NCI-H748 (cell line): Measurements from ENCODE around the gene LMF1.

ENCODE experiments used
- DNase-seq: peaks from one replicate; lab custom pipeline; 2025; ENCODE audit not compliant: unreplicated experiment; lab: John Stamatoyannopoulos, UW

The LMF1 gene

GRCh38 chr16:970766-971581, at the start of gene LMF1:
Gene LMF1 (minus strand): TSS chr16:970984. CDS start chr16:970980, 4 bp downstream.
- DNase-seq = peak; percentile 84

- no peak for DNase-seq
Observed at GRCh38 chr16:1020091-1020399, 49.3 kb upstream of the LMF1 start.

DNA sequence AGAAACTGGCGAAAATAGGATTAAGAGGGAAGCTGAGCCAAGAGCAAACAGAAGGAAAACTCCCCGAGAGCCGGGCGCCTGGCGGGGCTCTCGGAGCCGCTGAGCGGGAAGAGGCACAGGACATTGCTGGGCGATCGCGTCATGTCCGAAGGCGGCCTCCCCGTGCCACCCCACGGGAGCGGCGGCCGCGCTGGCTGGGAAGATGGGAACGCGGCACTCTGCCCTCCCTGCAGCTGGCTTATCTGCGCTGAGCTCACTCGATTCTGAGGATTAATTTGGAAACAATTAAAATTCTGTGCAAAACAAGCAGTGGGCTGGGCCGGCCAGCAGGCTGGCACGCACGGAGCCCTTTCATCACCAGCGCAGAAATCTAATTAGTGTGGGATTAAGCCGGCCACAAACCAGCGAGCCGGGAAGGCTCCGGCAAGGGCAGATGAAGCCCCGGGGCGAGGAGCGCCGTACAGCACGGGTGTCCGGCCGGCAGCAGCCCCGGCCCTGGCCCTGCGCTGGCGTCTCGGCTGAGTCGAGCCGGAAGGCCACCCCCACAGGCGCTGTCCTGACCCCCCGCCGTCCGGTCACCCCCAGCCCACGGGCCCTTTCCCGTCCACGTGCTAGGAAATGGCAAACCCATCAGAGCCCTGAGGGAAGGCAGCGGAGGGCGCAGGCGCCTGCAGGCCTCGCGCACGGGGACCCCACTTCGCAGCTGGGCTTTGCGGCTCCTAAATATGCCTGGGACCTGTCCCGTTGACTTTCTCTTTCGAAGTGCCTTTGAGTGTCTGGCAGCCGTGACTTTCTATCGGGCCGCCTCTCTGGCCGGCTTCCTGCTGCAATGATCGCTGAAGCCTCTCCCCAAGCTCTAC, 48.7 kb upstream of the LMF1 start:
- DNase-seq = peak; percentile 16

- no peak for DNase-seq
Observed at GRCh38 chr16:1018447-1019198, 47.8 kb upstream of the LMF1 start.

GRCh38 chr16:1014771-1015495, 44.1 kb upstream of the LMF1 start:
- no peak for DNase-seq

GRCh38 chr16:1014221-1014620, 43.4 kb upstream of the LMF1 start:
- no peak for DNase-seq

DNA sequence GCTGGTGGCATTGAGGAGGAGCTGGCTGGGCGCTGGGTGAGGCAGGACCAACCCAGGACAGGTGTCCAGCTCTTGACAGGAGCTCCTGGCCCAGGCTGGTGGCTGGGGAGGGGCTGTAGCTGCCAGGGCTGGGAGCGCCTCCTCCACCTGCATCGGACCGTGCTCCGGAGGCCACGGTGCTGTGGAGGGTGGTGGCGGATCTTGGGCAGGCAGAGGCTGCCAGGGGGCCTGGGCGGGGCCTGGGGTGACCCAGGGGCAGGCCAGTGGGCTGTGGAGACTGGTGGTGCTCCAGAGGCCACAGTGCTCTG, 42.8 kb upstream of the LMF1 start:
- no peak for DNase-seq

DNA sequence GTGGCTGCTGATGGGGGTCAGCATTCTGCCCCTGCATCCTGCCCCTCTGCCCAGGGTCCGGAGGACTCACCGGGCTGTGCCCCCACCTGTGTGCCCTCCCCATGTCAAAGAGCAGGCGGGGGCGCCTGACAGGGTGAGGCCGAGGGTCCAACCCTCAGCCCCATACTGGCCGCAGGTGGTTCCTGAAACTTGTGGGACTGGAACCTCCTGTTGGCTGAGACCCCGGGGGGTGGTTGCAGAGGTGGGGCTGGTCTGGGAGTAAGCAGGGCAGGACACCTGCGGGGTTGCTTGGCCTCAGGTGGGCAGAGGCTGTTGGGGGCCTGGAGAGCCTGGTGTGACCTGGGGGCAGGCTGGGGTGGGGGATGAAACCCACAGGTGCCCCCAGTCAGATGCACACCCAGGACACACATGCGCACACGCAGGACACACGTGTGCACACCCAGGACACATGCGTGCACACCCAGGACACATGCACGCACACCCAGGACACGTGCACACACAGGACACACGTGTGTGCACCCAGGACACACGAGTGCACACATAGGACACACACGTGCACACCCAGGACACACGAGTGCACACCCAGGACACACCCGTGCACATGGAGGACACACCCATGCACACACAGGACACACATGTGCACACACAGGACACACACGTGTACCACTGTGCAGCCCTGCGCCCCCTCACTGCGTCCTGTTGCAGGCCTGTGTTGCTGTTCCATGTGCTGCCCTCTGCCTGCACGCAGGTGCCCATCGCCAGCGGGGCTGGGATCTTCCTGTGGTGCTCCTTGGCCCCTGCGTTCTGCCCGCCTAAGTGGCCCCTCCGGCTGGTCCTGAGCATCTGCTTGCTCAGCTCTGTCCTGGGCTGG, 42.2 kb upstream of the LMF1 start:
- DNase-seq = no peak

- no peak for DNase-seq
Observed at GRCh38 chr16:1012135-1012534, 41.4 kb upstream of the LMF1 start.

DNA sequence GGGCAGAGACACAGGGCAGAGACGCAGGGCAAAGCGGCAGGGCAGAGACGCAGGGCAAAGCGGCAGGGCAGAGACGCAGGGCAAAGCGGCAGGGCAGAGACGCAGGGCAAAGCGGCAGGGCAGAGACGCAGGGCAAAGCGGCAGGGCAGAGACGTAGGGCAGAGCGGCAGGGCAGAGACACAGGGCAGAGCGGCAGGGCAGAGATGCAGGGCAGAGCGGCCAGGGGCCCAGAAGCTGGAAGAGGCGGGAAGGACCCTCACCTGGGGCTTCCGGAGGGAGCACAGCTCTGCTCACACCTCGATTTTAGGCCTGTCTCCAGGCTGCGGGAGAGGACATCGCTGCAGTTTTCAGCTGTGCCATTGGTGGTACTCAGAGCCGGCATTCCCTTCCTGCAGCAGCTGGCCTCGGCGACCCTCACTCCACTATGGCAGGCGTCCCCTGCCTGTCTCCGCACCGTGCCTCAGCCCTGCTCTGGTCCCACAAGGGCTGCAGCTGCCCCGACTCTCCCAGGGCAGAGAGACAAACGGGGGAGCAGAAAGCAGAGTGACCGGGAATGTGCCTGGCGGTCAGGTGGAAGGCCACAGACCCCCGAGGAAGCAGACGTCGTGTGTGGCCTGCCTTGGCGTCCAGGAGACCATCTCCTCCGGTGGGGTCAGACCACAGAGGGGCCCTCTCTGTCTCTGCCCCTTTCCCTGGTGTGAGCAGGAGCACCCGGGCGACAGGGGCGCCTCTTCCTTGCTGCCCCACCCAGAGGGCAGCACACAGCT, 40.7 kb upstream of the LMF1 start:
- no peak for DNase-seq

GRCh38 chr16:1010815-1011214, 40.0 kb upstream of the LMF1 start:
- DNase-seq = no peak

- DNase-seq = no peak
Observed at GRCh38 chr16:1010251-1010650, 39.5 kb upstream of the LMF1 start.

DNA sequence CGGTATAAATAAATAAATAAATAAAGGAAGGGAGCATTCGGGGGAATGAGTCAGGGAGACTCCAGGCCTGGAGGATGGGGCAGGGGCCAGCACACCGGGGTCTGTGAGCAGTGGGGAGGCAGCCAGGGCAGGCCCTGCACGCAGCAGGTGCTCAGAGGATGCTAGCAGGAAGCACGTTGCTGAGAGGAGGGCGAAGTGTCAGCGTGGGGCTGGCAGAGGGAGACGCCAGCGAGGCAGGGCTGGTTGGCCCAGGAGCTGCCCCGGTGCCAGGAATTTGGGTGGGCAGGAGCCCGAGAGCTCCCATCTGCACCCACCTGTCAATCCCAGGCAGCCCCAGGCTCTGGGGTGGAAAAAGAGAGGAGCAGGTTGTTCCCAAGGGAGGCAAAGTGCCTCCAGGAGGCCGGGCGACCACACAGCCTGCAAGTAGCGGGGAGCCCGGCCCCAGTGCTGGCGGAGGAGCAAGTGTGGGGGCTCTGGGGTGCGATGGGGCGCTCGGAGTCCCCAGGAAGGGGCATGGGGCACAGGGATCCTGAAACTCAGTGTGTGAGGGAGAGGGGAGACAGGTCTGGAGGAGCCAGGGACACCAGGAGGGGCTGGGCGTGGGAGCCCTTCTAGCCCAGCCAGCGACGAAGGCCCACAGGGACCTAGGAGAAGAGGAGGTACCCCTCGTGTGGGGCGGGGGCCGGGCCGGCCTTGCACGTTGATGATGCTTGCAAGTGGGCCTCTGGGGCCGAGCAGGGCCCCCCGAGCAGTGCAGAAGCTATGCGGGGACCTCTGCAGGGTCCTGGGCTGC, 38.8 kb upstream of the LMF1 start:
- DNase-seq = no peak

GRCh38 chr16:1008085-1008484, 37.3 kb upstream of the LMF1 start:
- DNase-seq = no peak

GRCh38 chr16:1007284-1007850, 36.6 kb upstream of the LMF1 start:
- no peak for DNase-seq

- no peak for DNase-seq
Observed at GRCh38 chr16:1006781-1007180, 36.0 kb upstream of the LMF1 start.

GRCh38 chr16:1005286-1005685, 34.5 kb upstream of the LMF1 start:
- DNase-seq = no peak
